HepG2 (cell line): ENCODE results near the gene TMEM120A. TPM values are rescaled to one million over a fixed set of nuclear protein-coding genes. Genes with fewer than 3 reads are reported as not detected.

Experiments used
- ADNP ChIP-seq: sonication (generic); formaldehyde crosslinking; IDR thresholded peaks from 2 replicates; pipeline ENCODE4 v1.4.0; 2020; ENCODE audit warnings: missing genetic modification reagents
- FOSL2 ChIP-seq: sonication (generic); formaldehyde crosslinking; IDR thresholded peaks from 2 replicates; pipeline ENCODE4 v1.4.0; 2020; ENCODE audit warnings: missing genetic modification reagents
- ISX ChIP-seq: sonication (generic); formaldehyde crosslinking; conservative IDR thresholded peaks from 2 replicates; pipeline ENCODE4 v1.5.0; 2020; ENCODE audit warnings: missing genetic modification reagents
- MEIS2 ChIP-seq: sonication (generic); formaldehyde crosslinking; IDR thresholded peaks from 2 replicates; pipeline ENCODE4 v1.9.0; 2021; ENCODE audit warnings: mild to moderate bottlenecking, missing genetic modification reagents
- MXD4 ChIP-seq: IDR thresholded peaks from 2 replicates; pipeline ENCODE4 v1.6.1; 2016; ENCODE audit warnings: mild to moderate bottlenecking, missing biosample characterization, missing genetic modification reagents
- MYC ChIP-seq: sonication (generic); formaldehyde crosslinking; IDR thresholded peaks from 2 replicates; pipeline ENCODE4 v1.9.0; 2021; ENCODE audit warnings: missing genetic modification reagents, borderline replicate concordance
- PAF1 ChIP-seq: IDR thresholded peaks from 2 replicates; pipeline ENCODE4 v1.6.1; 2016; ENCODE audit warnings: missing genetic modification reagents, missing compliant biosample characterization
- RAD21 ChIP-seq: fragments of 450-650 bp; formaldehyde crosslinking; IDR thresholded peaks from 2 replicates; pipeline ENCODE4 v1.5.0; 2020; ENCODE audit warnings: mild to moderate bottlenecking
- RNF2 ChIP-seq: fragments of 450-650 bp; conservative IDR thresholded peaks from 2 replicates; pipeline ENCODE4 v1.6.1; 2016; ENCODE audit warnings: low read depth
- SAFB2 ChIP-seq: sonication (generic); formaldehyde crosslinking; IDR thresholded peaks from 2 replicates; pipeline ENCODE4 v1.5.1; 2020; ENCODE audit warnings: missing genetic modification reagents, low read depth, mild to moderate bottlenecking, borderline replicate concordance
- TEAD3 ChIP-seq: optimal IDR thresholded peaks from 2 replicates; pipeline ENCODE3; 2016; ENCODE audit warnings: borderline replicate concordance
- TOE1 ChIP-seq: sonication (generic); formaldehyde crosslinking; IDR thresholded peaks from 2 replicates; pipeline ENCODE4 v1.4.0; 2020; ENCODE audit warnings: mild to moderate bottlenecking, missing genetic modification reagents
- YY1 ChIP-seq: IDR thresholded peaks from 2 replicates; pipeline ENCODE4 v1.6.1; 2011; ENCODE audit warnings: low read length, low read depth, moderate library complexity, mild to moderate bottlenecking; ENCODE audit not compliant: insufficient read depth, insufficient replicate concordance
- ZBTB3 ChIP-seq: sonication (generic); formaldehyde crosslinking; IDR thresholded peaks from 2 replicates; pipeline ENCODE4 v1.4.0; 2020; ENCODE audit warnings: low read depth, mild to moderate bottlenecking, moderate library complexity, missing genetic modification reagents, borderline replicate concordance
- ZC3H4 ChIP-seq: sonication (generic); formaldehyde crosslinking; IDR thresholded peaks from 2 replicates; pipeline ENCODE4 v1.4.0; 2020; ENCODE audit warnings: missing genetic modification reagents, borderline replicate concordance
- ZNF17 ChIP-seq: sonication (generic); formaldehyde crosslinking; IDR thresholded peaks from 2 replicates; pipeline ENCODE4 v1.5.0; 2020; ENCODE audit warnings: mild to moderate bottlenecking, missing genetic modification reagents
- ZNF230 ChIP-seq: sonication (generic); formaldehyde crosslinking; IDR thresholded peaks from 2 replicates; pipeline ENCODE4 v1.4.0; 2020; ENCODE audit warnings: mild to moderate bottlenecking, missing genetic modification reagents
- ZNF501 ChIP-seq: sonication (generic); formaldehyde crosslinking; IDR thresholded peaks from 2 replicates; pipeline ENCODE4 v1.5.1; 2020; ENCODE audit warnings: mild to moderate bottlenecking, moderate library complexity, missing genetic modification reagents
- ZNF570 ChIP-seq: sonication (generic); formaldehyde crosslinking; IDR thresholded peaks from 2 replicates; pipeline ENCODE4 v1.4.0; 2020; ENCODE audit warnings: mild to moderate bottlenecking, missing genetic modification reagents, borderline replicate concordance
- ZNF607 ChIP-seq: sonication (generic); formaldehyde crosslinking; IDR thresholded peaks from 2 replicates; pipeline ENCODE4 v1.5.1; 2020; ENCODE audit warnings: missing genetic modification reagents, mild to moderate bottlenecking, borderline replicate concordance
- ZNF781 ChIP-seq: sonication (generic); formaldehyde crosslinking; IDR thresholded peaks from 2 replicates; pipeline ENCODE4 v1.5.1; 2020; ENCODE audit warnings: borderline replicate concordance, mild to moderate bottlenecking, missing genetic modification reagents; ENCODE audit errors: not compliant biosample characterization
- ZNF850 ChIP-seq: sonication (generic); formaldehyde crosslinking; conservative IDR thresholded peaks from 2 replicates; pipeline ENCODE4 v1.9.0; 2021; ENCODE audit warnings: mild to moderate bottlenecking, missing genetic modification reagents
- ZSCAN9 ChIP-seq: IDR thresholded peaks from 2 replicates; pipeline ENCODE4 v1.6.1; 2016; ENCODE audit warnings: borderline replicate concordance
- polyA plus RNA-seq, 8 experiments: library from polyadenylated mRNA; depleted of rRNA in 3 of 8; stranded (reverse) in 7 of 8; unstranded in 1 of 8; fragments of >200 nt; fragmentation: Illumina TruSeq in 4 of 8; extraction: Trizol in 4 of 8; gene quantifications; 2 replicates each; pipeline versions ENCODE4 v1.2.1 to v1.2.3, GENCODE V29; 2011 to 2016; ENCODE audit warnings: low read depth in 4 of 8, missing spikeins in 1 of 8, mixed read lengths in 1 of 8; ENCODE audit not compliant: insufficient read depth in 1 of 8
- total RNA-seq, 5 experiments: library from RNA; depleted of rRNA; stranded (reverse); fragments of >200 nt; fragmentation: Illumina TruSeq; extraction: Trizol; gene quantifications; 2 replicates each; pipeline ENCODE4 v1.2.3, GENCODE V29; 2016; ENCODE audit warnings: low read depth in 1 of 5
- TF ChIP-seq, protein P1 (sequence below): IDR thresholded peaks from 2 replicates; pipeline ENCODE4 v1.4.0; 2020; ENCODE audit warnings: mild to moderate bottlenecking, missing genetic modification reagents
- TF ChIP-seq, protein P2 (sequence below): sonication (generic); formaldehyde crosslinking; IDR thresholded peaks from 2 replicates; pipeline ENCODE4 v1.4.0; 2020; ENCODE audit warnings: missing genetic modification reagents, mild to moderate bottlenecking, borderline replicate concordance

Gene TMEM120A
- total and polyA plus RNA-seq, 2 of the 13 experiments (the other 11 are each of a cell fraction or from before 2014, with no cell fraction given), result 40.3 to 102 TPM

DNA sequence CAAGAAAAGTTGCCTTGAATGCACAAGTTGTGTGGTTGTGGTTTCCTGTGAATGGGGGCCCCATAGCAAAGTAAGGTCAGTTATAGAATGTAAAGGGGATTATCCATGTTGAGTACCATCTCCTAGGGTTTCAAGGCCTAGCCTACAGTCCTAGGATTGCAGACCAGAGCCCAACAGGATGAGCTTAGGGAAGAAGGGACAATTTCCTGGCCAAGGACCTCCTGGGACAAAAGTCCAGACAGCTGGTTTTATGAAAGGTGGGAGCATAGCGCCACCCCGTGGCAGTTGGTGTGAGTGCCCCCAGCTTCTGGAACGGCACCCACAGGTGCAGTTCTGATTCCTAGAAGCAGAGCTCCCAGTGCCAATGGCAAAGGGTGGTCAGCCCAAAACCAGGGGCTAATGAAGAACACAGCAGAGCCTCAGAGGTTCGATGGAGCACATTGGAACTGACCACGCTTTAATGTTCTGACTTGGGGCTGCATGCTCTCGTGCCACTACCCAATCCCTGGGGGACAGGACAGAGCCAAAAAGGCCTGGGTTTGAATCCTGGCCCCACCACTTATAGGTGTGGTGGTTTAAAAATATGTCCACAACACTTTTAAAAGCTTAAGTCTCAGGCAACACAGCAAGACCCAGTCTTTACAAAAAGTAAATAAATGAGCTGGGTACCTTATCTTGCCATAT is 25.8 kb upstream of the TMEM120A start (continued):
- TF ChIP-seq TEAD3 (peak; percentile 15), ZNF230 (CRISPR knock-in tag) (no peak), ZNF781 (peak; percentile 62), ZNF850 (no peak), ZNF501 (CRISPR knock-in tag) (peak; percentile 82), TOE1 (CRISPR knock-in tag) (no peak), ZBTB3 (CRISPR knock-in tag) (no peak), RNF2 (no peak), RAD21 (CRISPR knock-in tag) (peak; percentile 93), YY1 (no peak), ZC3H4 (CRISPR knock-in tag) (no peak), PAF1 (no peak), ADNP (CRISPR knock-in tag) (no peak), MEIS2 (CRISPR knock-in tag) (no peak), MXD4 (no peak), ISX (CRISPR knock-in tag) (no peak), MYC (CRISPR knock-in tag) (no peak), ZNF570 (CRISPR knock-in tag) (no peak), ZNF17 (CRISPR knock-in tag) (no peak), SAFB2 (CRISPR knock-in tag) (no peak), ZNF607 (CRISPR knock-in tag) (0 out of 2 replicates have a peak, but pooled peaks have one; percentile 41), ZSCAN9 (CRISPR knock-in tag) (no peak), FOSL2 (CRISPR knock-in tag) (0 out of 2 replicates have a peak, but pooled peaks have one; percentile 10)
- TF ChIP-seq, protein P1, sequence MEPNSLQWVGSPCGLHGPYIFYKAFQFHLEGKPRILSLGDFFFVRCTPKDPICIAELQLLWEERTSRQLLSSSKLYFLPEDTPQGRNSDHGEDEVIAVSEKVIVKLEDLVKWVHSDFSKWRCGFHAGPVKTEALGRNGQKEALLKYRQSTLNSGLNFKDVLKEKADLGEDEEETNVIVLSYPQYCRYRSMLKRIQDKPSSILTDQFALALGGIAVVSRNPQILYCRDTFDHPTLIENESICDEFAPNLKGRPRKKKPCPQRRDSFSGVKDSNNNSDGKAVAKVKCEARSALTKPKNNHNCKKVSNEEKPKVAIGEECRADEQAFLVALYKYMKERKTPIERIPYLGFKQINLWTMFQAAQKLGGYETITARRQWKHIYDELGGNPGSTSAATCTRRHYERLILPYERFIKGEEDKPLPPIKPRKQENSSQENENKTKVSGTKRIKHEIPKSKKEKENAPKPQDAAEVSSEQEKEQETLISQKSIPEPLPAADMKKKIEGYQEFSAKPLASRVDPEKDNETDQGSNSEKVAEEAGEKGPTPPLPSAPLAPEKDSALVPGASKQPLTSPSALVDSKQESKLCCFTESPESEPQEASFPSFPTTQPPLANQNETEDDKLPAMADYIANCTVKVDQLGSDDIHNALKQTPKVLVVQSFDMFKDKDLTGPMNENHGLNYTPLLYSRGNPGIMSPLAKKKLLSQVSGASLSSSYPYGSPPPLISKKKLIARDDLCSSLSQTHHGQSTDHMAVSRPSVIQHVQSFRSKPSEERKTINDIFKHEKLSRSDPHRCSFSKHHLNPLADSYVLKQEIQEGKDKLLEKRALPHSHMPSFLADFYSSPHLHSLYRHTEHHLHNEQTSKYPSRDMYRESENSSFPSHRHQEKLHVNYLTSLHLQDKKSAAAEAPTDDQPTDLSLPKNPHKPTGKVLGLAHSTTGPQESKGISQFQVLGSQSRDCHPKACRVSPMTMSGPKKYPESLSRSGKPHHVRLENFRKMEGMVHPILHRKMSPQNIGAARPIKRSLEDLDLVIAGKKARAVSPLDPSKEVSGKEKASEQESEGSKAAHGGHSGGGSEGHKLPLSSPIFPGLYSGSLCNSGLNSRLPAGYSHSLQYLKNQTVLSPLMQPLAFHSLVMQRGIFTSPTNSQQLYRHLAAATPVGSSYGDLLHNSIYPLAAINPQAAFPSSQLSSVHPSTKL, result peak; percentile 15; the same call in 1 of the 2 replicates
- TF ChIP-seq, protein P2, sequence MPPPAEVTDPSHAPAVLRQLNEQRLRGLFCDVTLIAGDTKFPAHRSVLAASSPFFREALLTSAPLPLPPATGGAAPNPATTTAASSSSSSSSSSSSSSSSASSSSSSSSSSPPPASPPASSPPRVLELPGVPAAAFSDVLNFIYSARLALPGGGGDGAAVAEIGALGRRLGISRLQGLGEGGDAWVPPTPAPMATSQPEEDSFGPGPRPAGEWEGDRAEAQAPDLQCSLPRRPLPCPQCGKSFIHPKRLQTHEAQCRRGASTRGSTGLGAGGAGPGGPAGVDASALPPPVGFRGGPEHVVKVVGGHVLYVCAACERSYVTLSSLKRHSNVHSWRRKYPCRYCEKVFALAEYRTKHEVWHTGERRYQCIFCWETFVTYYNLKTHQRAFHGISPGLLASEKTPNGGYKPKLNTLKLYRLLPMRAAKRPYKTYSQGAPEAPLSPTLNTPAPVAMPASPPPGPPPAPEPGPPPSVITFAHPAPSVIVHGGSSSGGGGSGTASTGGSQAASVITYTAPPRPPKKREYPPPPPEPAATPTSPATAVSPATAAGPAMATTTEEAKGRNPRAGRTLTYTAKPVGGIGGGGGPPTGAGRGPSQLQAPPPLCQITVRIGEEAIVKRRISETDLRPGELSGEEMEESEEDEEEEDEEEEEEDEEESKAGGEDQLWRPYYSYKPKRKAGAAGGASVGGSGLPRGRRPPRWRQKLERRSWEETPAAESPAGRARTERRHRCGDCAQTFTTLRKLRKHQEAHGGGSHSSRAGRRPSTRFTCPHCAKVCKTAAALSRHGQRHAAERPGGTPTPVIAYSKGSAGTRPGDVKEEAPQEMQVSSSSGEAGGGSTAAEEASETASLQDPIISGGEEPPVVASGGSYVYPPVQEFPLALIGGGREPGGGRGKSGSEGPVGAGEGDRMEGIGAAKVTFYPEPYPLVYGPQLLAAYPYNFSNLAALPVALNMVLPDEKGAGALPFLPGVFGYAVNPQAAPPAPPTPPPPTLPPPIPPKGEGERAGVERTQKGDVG (CRISPR knock-in tag), result no peak
